Loucy (cell line): Measurements from ENCODE around the gene UBE4B.

Experiments used
- CTCF ChIP-seq: fragments of 200-600 bp; sonication (generic); conservative IDR thresholded peaks from 2 replicates; pipeline ENCODE4 v1.5.1; 2014; ENCODE audit warnings: mild to moderate bottlenecking, antibody characterized with exemption, low read length
- EZH2phosphoT487 ChIP-seq: fragments of 200-600 bp; IDR thresholded peaks from 2 replicates; pipeline ENCODE4 v1.6.1; 2018; ENCODE audit warnings: antibody characterized with exemption, mild to moderate bottlenecking, moderate library complexity, borderline replicate concordance

GRCh38 chr1:10113501-10113900, 80.7 kb downstream of the UBE4B start:
- TF ChIP-seq CTCF: no peak
- TF ChIP-seq EZH2phosphoT487: no peak
